Measurements from ENCODE around the gene CXCL12. TPM values are rescaled to one million over a fixed set of nuclear protein-coding genes. Genes with fewer than 3 reads are reported as not detected.

Gene CXCL12
- polyA plus RNA-seq, 4 donors, result 385 to 503 (median 428) TPM

DNA sequence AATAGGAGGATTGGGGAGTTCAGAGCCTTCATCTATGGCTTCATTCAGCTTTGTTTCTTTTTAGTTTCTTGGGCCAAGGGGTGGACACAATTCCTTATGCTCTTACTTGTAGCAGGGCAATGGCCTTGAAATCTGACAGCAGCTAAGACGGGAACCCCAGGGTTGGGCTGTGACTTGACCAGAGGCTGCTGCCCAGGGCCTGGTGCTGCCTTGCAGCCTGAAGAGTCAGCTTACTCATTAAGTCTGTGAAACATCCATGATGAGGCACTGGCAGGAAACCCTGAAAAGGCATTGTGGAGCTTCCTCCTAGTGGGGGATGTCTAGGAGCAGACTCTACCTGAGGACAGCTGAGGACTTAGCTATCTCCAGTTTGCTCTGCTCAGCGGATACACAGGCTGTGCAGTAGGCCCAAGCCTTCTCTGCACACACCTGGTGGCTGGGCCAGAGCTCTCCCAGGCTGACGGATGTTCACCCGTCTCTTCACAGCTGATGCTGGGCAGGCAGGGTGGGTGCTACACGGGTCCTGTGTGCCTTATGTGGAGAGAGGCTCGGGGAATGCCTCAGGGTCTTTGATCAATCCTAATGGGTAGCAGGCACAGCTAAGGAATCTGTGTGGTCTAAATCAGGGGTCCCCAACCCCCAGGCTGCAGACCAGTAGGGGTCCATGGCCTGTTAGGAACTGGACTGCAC is 17.8 kb downstream of the CXCL12 start:
- no peak for DNase-seq (ENCODE audit: low read depth in 4 of 4, low spot score in 2 of 4)

DNA sequence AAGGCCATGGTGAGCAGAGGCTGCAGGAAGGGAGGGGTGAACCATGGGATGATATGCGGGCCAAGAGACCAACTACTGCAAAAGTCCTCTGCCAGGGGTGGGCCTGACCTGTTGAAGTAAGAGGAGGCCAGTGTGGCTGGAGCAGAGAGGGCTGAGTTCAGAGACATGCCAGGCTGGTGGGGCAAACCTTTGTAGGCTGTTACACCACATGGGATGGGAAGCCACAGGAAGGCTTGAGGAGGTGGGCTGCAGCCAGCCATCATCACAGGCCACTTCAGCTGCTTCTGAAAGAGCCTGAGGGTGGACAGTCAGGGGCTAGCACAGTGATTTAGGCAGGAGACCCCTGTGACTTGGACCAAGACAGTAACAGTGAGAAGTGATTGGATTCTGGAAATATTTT is 20.3 kb downstream of the CXCL12 start:
- no peak for DNase-seq (ENCODE audit: low read depth in 4 of 4, low spot score in 2 of 4)

DNA sequence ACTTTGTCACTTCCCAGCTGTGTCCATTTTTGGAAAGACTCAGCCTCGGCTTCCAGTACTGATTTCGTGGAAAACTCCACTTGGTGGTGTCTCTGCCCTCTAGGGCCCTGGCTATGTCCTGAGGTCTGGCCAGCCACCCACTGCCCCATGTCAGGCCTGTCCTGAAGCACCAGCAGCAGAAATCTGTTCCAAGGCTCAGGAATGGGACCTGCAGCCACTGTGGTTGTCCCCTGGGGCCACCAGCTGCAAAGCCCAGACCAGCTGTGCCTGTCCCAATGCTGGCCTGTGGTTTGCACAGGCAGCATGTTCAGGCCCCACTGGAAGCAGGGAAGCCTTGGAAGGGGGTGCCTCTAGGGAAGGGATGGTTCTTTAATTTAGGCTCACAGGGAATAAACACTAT is 21.2 kb downstream of the CXCL12 start:
- no peak for DNase-seq (ENCODE audit: low read depth in 4 of 4, low spot score in 2 of 4)

DNA sequence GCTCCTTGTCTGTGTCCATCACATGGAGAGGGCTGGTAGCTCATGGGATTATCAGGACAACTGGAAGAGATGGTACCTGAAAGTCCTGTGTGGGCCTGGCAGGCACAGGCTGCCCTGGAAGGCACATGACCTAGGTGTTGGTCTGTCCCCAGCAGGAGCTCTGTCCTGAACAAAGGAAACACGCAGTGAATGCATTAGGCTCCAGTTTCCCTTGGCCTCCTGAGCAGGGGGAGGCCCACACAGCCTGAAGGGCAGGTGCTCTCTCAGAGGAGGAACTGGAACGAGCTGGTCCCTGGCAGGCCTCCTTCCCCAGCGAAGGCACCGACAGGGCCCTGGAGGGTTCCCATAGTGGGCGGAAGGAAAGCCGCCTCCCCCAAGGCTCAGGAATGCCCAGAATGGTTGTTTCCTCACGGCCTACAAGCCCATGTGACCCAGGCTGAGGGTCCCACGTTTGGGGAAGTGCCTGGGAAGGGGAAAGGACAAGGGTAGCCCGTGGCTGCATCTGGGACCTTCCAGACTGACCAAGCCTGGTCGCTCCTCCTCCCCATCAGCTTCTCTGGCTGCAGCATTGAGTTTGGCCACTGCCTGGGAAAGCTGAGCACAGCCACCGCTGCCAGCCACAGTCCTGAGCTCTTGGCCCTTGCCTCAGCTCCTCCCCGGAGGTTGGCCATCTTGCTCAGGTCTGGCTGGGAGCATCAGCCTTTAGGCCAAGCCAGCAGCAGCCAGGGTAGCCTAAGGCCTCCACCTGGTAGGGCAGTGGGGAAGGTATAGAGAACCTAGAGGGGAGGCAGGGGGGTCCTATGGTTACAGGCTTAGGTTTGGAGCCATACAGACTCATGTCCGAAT is 21.8 kb downstream of the CXCL12 start:
- no peak for DNase-seq (ENCODE audit: low read depth in 4 of 4, low spot score in 2 of 4)

DNA sequence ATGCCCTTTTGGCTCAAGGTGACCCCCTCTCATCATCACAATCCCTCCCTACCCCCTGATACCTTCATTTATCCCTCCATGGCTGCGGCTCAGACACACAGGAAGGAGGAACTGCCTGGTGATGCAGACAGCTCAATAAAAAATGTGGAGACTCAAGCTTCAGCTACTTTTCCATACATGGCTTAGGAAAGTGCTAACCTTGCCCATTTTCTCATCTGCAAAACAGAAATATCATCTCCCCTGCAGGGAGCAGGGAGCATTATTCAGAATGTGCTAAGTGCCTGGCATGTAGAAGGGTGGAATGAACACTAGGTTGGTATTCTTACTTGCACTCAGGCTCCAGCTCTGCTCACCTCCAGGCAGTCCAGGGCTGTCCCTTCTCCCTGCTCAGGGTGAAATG is 23.8 kb downstream of the CXCL12 start:
- no peak for DNase-seq (ENCODE audit: low read depth in 4 of 4, low spot score in 2 of 4)

DNA sequence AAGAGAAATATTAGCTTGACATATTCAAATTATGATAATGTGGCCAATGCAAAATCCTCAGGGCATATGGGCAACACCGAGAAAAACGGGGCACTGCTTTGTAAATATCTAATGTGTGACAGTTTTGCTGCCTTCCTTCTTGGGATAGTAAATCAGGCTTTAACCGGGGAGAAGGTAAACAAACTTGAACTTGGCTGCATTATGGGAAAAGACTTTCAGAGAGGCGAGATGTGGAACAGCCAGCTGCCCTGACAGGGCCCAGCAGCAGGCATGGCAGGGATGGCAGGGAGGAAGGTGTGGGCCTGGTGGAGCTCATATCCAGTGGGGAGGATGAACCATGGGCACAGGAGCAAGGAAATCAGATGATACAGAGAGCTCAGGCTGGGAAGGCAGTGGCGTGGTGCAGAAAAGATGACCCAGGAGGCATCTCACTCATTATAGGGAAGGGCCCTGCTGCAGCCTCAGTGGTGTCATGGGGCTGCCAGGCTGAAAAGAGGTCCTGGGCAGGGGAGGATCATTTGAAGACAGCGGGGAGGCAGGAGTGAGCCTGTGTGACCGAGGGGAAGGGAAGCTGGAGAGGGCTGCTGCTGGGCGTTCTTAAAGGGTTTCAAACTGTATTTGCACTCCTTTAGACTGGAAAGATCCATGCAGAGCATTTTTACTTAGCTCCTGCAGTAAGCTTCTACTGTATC is 26.7 kb downstream of the CXCL12 start:
- DNase-seq (ENCODE audit: low read depth in 4 of 4, low spot score in 2 of 4), result no peak

DNA sequence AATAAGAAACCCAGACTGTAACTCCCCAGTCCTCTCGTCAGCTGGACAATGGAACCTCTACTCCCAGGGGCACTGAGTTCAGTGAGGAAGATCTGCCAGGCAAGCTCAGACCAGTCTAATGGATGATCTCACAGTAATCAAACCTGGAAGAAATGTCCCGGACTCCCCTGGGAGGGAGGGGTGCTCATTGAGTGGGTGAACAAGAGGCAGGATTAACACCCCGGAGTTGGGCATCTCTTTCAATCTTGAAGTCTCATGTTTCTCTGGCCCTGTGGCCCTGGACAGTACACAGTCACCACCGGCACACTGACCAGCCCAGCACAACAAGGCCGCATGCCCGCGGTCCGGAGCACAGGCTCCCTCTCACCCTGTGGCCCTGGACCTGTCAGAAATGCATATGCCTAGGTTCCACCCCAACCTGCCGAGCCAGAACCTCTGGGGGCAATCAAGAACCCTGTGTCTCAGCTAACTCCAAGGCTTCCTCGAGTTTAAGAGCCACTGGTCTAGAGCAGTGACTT is 27.8 kb downstream of the CXCL12 start:
- DNase-seq (ENCODE audit: low read depth in 4 of 4, low spot score in 2 of 4), result no peak

DNA sequence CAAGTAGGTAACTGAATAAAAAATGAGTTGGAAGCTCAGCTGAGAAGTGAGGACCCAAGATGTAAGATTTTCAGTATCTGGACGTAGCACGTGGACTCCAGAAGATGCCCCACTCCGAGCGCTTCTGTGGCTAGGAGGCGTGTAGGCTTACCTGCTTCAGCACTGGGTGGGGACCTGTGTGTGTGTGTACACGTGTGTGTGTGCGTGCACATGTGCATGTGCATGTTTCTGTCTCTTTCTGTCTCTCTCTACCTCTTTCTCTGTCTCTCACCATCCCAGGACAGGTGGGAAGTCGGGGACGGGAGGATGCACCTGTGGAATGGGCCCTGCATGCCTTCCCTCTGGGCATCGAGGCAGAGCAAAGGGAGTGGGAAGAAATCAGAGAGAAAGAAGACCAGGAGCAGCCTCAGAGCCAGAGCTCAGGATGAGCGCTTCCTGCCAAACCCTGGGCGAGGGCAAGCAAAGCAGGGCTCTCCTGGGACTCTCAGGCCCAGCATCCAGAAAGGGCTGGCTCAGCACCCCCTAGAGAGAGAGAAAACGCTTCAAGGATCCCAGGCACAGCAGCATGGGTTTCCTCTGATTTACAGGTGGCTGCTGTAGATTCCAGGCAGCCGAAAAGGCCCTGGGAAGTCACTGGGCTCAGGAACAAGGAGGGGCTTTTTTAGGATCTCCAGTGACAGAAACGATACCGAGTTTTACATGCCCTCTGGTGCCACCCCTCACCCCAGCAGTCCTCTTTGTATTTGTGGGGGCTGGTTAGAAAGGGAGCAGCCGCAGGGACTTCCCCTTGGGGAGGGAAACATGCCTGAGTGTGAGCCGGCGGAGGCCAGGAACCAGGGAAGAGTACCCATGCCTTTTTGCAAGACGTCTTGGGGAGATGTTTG is 28.5 kb downstream of the CXCL12 start:
- DNase-seq (ENCODE audit: low read depth in 4 of 4, low spot score in 2 of 4), result no peak

DNA sequence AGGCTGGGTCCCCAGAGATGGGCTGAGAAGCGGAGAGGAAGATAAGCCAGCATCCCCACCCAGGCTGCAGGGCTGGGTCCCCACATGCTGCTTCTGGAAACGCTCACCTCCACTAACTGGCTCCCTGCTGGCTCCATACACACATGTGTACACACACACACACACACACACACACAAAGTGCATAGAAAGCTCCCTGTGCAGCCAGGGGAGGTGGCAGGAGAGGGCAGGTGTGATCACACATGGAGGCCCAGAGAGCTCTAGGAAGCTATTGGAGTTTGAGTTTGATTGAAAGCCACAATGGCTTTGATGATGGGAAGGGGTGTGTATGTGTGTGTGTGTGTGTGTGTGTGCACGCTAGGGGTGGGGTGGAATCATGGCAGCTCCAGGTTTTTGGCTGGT is 29.3 kb downstream of the CXCL12 start:
- no peak for DNase-seq (ENCODE audit: low read depth in 4 of 4, low spot score in 2 of 4)

DNA sequence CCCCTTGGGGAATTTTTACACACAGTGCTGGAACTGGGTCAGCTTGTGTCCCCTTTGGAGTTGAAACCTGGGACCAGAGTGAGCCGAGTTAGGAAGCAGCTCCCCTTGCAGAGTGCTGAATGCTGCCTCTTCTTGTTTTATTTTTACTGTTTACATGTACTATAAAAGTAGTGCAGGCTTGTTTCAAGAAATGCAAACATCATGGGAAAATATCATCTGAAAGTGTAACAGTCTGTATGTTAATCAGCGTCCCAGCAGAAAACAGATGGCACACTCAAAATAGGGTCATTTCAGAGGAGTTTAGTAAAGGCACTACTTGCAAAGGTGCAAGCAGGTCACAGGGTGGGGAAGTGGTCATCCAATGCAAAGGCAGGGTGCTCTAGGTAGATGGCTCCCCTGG is 30.1 kb downstream of the CXCL12 start:
- no peak for DNase-seq (ENCODE audit: low read depth in 4 of 4, low spot score in 2 of 4)

DNA sequence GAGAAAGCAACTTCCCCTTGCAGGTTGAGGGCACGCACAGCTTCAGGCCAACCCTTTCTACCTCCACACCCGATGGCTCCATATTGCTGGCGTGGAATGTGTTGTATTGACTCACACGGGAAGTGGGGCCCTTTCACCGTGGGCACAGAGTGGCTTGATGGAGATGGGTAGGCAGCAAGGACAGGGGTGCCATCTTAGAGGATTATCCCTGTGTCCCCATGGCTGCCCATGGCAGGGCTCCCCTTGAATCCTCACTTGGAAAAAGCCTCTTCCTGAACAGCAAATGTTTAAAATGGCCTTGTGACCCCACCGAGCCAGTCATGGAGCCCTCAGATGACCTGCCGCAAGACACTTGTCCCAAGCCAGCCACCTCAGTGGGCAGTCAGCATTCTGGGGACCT is 31.2 kb downstream of the CXCL12 start:
- no peak for DNase-seq (ENCODE audit: low read depth in 4 of 4, low spot score in 2 of 4)

DNA sequence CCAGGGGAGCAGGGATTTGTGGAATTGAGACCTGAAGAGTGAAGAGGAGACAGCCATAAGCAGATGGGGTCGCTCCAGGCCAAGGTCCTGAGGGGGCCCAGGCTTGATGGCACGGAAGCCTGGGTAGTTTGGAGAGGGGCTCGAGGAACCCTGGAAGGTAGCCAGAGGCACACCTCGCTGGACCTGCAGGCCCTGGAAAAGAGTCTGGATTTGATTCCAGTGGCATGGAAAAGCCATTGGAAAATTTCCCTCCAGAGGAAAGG is 31.8 kb downstream of the CXCL12 start:
- no peak for DNase-seq (ENCODE audit: low read depth in 4 of 4, low spot score in 2 of 4)

DNA sequence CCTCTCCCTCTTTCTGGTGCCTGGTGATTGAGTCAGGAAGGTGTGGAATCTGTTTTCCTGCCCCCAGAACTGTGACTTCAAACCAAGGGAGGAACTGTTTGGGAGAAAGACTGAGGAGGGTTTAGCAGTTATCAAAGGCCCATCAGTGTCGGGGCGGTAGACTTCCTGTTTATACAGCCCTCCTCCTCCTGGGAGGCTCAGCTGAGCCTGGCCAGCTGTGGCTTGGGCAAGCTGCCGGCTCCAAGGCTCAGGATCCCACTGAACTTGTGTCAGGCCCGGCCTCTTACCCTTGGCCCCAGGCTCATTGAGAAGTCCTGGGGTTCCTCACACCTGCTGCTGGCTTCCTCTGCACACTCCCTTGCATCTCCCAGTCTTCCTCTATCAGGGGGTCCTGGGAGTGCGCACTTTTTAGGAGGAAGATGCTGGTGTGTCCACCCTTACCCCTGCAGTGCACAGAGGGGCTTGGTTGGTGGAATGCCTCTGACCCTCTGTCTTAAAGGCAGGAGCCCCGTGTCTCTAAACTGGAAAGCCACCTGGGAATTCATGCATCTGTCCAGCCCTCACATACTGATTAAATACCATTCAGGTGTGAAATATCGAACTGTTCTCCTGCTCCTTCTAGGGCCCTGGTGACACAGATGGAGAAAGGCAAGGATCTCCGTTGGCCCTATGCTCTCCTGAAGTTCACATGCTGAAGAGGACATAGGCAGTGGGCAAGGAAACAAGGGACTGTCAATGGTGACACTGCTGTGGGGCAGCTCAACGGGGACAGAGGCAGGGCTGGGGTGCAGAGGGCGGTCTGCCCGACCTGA is 32.4 kb downstream of the CXCL12 start:
- peak; percentile 51 to 67 (median 66) for DNase-seq (ENCODE audit: low read depth in 4 of 4, low spot score in 2 of 4)

DNA sequence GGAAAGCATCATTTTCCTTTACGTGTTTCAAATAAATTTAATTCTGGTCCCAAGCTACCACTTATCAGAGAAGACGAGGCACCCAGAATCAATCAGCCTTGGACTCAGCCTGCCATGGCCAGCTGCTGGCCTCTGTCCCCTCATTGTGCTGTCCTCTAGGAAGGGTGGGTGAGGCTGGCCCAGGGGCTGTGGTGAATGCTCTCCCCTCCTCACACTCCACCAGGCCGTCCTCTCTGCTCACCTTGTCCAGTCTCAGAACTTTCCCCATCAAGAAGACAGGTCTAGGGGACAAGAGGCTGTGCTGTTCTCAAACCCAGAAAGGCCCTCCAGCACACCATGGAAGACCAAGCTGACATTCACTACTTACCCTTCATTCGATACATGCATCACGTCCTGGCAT is 36.4 kb downstream of the CXCL12 start:
- no peak for DNase-seq (ENCODE audit: low read depth in 4 of 4, low spot score in 2 of 4)

DNA sequence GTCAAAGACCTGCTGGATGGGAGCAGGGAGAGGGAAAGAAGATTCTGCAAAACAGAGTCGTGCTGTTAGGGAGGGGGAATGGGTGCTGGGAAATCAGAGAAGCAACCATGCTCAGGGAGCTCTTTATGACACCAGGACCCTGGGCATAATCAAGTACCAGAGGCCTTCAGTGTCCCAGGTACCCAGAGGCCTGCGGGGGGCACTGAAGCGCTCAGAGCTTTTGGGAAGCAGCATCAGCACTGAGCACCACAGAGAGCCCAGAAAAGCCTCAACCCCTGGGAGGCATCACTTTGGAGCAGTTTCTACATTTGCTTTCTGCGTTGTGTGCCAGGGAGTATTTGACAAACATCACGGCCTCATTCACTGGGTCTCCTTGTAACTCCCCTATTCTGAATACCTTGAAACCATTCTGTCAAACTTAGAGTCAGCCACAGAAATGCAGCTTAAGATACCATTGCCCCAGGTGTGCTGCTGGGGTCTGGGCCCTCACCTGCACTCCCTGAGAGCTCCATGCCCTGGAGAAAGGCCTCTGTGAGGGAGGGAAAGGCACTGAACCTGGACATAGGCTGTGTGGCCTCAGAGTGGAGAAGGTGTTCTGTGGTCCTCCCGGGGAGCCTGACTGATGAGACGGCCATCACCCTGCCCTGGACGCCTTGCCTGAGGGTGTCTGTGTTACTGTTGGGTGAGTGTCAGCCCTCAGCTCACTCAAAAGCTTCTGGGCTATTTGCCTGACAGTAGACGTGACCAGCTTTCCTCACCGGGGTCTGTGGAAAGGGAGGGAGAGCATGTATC is 37.1 kb downstream of the CXCL12 start:
- DNase-seq (ENCODE audit: low read depth in 4 of 4, low spot score in 2 of 4), result no peak

DNA sequence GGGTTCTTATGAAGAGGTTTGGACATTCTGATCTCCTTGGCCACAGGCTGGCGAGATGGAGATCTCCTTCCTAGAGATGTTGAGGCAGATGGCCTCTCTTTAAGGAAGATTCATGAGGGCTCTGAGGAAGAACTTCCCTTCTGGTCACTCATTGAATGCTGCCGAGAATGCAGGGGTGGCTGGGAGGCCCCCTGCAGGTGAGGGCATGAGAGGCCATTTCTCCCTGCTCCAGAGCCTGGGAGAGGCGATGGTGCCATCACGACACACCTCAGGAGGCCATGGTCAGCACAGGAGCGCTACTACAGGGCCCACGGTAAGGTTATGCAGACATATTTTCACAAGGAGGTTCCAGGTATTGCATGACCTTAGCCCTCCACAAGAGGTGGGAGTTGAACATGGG is 40.2 kb downstream of the CXCL12 start:
- no peak for DNase-seq (ENCODE audit: low read depth in 4 of 4, low spot score in 2 of 4)

DNA sequence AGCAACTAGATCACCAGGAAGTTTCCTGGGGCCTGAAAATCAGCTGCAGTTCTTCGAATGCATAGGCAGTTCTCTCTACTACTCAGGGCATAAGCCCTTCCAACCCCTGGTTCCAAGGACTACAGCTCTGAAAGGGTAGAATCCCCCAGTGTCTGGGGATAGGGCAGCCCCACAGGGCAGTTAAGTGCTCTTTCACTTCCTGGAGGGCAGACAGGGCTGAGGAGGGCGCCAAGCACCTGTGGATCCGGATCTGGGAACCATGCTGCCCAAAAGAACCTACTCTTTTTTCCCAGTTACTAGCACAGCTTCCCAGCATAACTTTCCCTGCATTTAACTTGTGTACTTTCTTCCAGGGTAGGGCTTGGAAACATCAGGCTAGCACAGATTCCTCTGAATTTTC is 41.1 kb downstream of the CXCL12 start:
- DNase-seq (ENCODE audit: low read depth in 4 of 4, low spot score in 2 of 4), result no peak

DNA sequence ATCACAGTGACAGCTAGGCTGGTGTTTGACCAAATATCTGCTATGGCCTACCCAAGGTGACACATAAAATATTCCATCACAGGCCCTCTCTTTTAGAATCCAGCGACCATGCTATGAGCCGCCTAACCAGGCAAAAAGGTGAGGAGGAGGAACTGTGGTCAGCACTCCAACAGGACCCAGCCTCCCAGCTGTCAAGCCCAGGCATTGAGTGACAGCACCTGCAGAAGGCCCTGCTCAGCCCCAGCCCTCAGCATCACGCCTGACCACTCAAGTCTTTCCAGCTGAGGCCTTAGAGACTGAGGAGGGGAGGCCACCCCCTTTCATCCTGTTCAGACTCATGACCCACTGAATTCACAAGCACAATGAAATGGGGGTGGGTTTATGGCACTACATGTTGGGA is 43.0 kb downstream of the CXCL12 start:
- DNase-seq (ENCODE audit: low read depth in 4 of 4, low spot score in 2 of 4), result no peak

DNA sequence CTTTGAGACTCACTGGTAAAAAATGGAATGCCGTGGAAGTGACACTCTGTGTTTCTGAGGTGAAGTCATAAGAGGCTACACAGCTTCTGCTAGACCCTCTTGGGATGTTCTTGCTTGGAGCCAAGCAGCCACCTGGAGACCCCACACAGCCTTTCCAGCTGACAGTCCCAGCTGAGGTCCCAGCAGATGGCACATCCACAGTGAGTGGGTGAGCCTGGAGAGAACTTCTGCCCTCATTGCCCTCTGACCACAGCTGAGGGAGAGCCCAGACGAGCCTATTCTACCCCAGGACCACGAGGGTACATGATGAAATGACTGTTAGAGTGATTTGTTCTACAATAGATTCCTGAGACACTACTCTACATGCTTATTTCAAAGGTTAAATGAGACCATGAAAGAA is 44.3 kb downstream of the CXCL12 start:
- DNase-seq (ENCODE audit: low read depth in 4 of 4, low spot score in 2 of 4), result no peak

Data from left renal cortex interstitium (tissue), 4 donors.